Femur (tissue), 1 donor: ENCODE data around the gene NCK1.
"Not testable (repeated sequence)": the region's sequence is repeated elsewhere in the genome, so short reads cannot be mapped to it uniquely, and the experiment has no call there.

ENCODE experiments used
- DNase-seq: peaks from one replicate; pipeline ENCODE4 v3.0.0-alpha.2; 2017

NCK1 gene

DNA sequence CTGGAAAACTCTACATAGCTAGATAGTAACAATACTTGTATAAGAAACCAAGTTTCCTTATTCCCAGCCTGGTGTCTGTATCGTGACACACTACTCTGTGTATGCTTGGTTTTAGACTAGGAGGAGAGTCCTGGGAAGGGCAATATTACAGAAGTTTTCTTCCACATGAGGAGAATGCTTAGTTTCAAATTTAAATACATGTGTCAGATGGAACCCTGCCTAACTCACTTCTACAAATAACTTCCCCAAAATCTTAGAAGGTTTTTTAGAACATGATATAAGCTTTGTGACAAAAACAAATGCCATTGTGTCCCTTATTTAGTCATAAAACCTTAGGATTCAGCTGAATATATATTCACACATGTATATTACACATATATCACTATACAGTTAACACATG lies 88.6 kb downstream of the NCK1 start:
- no peak for DNase-seq

DNA sequence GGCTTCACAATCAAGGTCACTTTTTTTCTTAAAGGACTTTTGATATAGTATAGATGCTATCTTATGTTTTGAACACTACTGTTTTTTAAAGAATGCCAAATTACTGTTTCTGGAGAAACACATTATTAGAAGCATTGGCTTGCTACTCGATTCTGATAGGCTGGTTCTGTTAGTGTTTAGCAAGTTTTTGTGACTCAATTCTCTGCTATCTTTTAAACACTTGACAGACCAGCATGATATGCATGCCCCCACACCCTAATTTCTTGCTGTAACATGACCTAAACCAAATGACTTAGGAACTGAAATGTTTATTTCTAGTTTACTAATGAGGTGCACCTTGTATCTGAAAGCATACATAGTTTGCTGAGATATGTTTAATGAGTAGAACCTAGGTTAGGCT lies 90.3 kb downstream of the NCK1 start:
- no peak for DNase-seq

DNA sequence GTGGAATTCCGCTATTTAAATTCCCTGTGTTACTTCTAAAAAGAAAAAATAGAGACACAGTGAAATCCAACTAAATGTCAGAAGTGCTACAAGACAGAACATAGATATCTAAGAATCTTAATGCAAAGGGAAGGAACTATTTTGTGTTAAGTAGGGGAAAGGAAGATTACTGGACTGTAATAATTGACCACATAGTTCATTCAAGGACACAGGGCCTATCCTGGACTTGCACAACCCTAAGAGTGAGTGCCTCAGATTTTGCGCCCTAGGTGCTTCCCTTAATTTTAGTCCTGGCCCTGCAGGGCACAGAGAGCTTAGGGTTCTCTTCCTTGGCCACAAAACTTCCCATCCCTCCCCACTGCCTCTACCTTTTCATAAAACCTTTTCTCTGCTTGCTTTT lies 92.2 kb downstream of the NCK1 start:
- DNase-seq = no peak

DNA sequence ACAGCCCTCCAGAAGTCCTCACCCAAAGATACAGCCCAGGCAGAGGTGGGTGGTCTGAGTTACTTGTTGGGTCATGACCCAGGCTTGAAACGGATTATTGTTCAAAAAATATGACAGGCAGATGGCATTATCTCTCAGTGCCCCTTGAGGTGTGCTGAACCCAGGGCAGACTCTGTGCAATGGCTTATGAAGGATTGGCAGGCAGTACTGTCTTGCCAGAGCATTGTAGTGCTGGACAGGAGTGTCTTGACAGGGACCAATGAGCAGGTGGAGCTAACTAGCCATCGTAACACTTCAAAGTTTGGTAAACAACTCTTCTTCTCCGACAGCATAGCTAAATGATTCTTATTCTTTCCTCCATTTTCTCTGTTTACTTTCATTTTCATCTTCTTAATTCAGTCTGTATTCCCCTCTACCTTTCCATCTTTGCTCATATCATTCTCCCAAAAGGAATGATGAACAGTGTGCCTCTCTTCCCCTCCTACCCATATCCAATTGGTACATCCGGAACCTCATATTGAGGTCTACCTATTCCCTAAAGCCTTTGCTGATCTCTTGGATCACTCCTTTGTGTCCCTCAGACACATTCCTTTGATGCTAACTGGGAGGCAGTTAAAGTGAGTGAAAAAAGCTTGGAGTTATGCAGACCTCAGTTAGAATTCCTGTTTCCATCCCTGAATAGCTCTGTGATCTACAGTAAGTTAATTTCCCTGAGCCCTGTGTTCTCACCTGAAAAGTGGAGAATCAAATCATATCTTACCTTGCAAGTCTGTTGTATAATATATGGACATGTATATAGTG lies 93.2 kb downstream of the NCK1 start:
- DNase-seq = no peak

DNA sequence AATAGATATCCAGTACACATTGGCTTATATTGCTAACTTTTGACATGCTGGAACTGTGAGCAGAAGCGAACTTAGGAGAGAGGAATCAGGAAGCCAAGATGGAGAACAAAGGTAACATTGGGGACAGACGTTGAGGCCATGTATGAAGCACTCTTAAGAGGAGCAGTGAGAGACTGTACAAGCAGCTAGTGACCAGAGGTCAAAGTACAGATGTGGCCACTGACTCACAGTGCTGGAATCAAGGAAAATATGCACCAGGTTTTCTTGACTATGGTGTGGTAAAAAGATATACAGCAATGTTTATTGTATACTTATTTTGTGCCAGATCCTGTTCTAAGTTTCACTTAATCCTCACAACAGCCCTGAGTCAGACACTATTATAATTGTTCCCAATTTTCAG lies 93.8 kb downstream of the NCK1 start:
- no peak for DNase-seq

DNA sequence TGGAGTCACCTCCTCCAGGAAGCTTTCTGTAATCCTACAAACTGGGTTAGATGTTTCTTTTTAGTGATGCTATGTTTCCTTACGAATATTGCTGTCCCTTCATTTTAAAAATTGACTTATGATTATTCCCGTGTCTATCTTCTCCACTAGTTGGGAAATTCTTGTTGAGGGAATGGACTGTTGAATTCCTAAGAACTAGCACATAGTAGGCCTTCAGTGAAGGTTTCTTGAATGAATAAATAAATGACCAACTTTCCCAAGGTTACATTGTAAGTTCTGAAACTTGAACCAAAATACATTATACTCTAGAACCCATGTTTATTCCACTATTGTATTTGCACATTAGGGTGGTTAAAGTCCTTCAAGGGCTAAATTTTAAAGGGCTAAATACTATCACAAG lies 95.0 kb downstream of the NCK1 start:
- no peak for DNase-seq

DNA sequence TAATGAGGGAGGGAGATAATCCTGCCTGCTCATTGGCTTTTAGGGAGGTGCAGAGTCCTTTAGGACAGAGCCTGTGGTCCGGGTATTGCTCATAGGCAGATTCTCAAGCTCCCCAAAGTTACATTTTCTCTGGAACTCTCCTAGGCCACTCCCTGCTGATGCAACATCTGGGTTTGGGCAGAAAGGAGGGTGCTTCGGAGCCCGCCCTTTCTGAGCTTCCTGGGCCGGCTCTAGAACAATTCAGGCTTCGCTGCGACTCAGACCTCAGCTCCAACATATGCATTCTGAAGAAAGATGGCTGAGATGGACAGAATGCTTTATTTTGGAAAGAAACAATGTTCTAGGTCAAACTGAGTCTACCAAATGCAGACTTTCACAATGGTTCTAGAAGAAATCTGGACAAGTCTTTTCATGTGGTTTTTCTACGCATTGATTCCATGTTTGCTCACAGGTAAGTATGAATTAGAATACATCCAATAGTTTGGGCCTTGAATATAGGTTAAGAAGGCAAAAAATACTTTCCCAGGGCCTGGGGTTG lies 95.8 kb downstream of the NCK1 start, which contains the start of gene IL20RB:
IL20RB (plus strand) TSS at position 233 of the 538 bp plus-strand sequence; CDS start at position 364, 131 bp downstream.
- DNase-seq = no peak

DNA sequence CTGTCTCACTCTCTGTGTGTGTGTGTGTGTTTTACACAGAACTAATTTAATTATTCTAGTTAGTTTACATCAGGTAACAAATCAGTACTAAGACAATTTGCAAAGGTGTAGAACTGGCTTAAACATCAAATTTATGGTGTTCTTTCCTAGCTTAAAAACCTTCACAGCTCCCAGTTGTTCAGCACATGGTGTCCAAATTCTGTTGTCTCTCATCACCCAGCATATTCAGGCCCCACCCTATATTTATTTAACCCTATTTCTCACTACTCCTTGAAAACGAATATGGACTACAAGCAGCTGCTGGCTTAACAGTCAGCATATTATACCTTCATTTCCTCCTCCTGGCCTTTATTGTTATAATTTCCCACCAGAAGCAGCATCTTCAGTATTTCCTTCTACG lies 96.9 kb downstream of the NCK1 start:
- no peak for DNase-seq

DNA sequence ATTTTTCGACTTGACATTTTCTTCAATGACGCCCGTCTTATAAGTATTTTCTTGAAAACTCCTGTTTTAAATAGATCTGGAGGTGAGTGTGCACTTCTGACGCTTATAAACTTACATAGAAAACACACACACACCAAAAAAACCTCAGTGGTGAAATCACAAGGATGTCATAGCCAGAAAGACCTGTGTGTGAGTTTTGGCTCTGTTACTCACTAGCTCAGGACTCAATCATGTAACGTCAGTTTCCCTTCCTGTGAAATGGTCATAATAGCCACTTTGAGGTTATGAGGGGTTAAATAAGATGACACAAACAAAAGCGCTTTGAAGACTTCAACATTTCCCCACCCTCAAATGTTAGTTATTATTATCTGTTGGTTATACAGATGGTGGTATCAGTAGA lies 97.6 kb downstream of the NCK1 start:
- DNase-seq = no peak

DNA sequence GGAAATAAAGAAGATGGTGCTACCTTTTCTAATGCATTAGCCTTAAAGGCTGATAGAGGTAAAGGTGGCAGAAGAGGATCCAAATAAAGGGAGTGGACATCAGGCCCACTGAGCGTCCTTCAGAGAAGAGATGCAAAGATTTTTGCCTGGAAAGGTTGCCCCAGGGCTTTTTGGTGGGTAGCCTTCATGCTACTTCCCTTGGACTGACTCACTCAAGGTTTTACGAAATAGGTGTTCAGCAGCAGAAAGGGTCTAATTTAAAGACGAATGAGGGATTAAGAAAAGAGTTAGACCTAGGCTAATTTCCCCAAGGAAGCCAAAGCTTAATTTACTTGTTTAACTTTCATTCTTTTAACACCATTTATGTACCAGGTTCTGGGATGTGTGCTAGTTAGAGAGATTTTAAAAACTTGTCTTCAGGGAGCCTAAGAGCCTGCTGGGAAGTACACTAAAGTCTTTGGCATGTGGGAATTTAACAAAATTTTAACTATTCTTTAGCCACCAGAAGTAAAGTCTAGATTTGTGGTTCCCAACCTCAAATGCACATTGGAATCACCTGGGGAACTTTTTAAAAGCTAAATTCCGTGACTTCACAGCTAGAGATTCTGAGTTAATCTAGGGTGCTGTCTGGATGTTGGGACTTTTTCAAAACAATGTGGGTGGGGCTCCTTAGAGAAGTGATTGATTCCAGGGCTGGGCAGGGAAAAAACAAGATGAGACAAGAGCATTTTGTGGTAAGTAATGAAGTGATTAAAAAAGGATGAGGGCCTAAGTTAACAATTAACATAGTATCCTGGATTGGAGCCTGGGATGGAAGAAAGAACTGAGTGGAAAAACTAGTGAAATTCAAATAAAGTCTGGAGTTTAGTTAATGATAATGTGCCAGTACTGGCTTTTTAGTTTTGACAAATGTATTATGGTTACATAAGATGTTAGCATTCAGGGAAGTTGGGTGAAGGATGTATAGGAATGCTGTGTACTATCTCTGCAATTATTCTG lies 99.1 kb downstream of the NCK1 start:
- DNase-seq = no peak

DNA sequence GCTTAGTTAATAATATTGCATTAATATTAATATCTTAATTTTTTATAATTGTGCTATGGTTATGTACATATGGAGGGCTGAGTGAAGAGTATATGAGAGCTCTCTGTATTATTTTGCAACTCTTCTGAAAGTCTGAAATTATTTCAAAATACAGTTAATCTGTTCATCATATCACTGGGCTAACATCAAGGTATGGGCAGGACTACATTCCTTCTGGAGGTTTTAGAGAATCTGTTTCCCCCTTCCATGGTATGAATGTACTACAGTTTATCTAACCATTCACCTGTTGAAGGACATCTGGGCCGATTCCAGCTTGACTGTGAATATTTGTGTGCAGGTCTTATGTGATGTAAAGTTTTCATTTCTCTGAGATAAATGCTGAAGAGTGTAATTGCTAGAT lies 100.9 kb downstream of the NCK1 start:
- DNase-seq = no peak

DNA sequence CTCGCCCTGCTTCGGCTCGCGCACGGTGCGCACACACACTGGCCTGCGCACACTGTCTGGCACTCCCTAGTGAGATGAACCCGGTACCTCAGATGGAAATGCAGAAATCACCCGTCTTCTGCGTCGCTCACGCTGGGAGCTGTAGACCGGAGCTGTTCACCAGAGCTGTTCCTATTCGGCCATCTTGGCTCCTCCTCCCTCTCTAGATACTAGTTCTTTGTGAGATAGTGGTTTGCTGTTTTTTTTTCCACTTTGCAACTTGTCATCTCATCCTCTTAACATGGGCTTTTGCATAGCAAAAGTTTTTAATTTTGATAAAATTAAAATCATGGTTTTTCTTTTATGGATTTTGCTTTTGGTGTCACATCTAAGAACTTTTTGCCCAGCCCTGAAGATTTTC lies 107.5 kb downstream of the NCK1 start:
- DNase-seq = not testable (repeated sequence)

DNA sequence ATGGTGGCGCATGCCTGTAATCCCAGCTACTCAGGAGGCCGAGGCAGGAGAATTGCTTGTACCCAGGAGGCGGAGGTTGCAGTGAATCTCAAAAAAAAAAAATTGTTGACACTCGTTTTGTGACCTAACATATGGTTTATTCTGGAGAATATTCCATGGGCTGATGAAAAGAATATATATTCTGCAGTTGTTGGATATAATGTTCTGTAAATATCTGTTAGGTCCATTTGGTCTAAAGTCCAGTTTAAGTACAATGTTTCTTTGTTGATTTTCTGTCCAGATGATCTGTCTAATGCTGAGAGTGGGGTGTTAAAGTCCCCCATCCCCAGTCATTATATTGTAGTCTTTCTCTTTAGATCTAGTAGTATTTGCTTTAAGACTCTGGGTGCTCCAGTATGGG lies 111.3 kb downstream of the NCK1 start:
- no peak for DNase-seq

DNA sequence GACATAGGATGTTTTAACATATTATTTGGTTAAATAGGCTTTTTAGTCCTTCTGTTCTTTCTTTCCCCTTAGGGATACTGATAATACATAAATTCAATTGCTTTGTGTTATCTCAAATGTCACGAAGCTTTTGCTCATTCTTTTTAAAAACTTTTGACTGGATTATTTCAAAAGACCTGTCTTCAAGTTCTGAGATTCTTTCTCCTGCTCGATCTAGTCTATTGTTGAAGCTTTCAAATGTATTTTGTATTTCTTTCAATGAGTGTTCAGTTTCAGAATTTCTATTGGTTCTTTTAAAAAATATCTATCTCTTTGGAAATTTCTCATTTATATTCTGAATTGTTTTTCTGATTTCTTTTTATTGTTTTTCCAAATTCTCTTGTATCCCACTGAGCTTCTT lies 112.7 kb downstream of the NCK1 start:
- DNase-seq = no peak

DNA sequence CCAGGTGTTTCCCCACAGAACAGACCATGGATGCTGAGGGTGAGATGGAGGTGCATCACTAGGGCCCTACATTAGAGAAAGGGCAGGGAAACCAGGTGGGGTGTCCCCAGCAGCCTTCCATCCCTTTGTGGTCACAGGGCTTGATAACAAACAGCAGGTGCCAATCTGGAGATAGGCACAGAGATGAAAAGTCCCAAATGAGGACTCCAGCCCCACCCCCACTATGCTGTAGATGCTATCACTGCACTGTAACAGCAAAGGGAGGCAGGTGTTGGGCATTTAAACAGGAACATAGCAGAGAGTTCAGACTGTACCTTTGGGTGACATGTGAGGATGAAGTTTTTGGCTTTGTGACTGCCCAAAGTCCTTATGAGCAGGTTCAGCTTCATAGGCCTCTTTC lies 117.2 kb downstream of the NCK1 start:
- no peak for DNase-seq

DNA sequence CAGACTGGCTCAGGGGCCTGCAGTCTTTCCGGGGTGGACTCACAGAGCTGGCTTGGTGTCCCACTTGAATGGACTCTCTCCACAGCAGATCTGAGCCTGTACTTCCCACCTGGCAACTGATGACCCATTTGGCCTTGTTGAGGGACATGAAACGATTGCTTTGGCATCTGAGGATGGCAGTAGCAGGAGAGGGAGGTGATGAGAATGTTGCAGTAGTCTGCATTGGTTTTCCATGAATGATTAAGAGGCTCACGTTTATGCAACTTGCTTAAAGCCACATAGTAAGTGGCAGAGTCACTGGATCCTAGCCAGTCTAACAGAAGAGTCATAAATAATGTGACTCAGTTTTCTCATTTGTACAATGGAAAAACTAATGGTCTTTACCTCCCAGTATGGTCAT lies 117.7 kb downstream of the NCK1 start:
- DNase-seq = no peak

DNA sequence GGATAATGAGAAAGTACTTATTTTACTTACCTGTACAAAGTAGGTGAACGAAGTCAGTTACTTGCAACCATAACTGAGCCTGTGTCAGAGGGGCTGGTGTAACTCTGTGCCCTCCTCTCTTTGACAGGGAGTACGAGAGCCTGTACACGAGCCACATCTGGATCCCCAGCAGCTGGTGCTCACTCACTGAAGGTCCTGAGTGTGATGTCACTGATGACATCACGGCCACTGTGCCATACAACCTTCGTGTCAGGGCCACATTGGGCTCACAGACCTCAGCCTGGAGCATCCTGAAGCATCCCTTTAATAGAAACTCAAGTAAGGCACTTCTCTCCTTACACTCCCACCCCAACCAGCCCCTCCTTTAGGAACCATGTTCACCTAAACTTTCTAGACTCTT lies 120.0 kb downstream of the NCK1 start:
- DNase-seq = no peak

DNA sequence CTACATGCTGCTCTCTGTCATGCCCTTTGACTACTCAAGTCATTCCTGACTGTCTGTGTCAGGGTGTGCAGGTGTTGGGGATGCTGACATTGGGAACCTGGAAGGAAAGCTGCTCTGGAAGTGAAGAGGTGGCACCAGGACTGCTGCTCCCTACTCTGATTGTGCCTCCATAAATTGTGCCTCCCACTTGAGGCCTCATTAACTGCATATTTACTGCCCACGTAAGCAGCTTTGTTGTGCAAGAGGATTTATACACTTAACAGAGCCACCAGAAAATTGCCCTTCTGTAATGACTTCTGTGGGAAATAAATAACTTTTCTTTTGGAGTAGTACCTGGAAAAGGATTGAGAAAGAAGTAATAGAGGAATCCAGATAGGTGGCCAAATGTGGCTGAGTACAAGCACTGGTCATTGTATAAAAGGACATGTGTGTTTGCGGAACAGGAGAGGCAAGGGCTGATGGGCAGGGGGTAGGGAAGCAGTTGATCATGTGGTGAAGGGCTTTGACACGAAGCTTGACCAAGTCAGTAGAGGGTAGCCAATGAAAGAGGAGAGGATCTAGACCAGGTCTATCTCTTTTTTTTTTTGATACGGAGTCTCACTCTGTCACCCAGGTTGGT lies 120.6 kb downstream of the NCK1 start:
- DNase-seq = no peak

DNA sequence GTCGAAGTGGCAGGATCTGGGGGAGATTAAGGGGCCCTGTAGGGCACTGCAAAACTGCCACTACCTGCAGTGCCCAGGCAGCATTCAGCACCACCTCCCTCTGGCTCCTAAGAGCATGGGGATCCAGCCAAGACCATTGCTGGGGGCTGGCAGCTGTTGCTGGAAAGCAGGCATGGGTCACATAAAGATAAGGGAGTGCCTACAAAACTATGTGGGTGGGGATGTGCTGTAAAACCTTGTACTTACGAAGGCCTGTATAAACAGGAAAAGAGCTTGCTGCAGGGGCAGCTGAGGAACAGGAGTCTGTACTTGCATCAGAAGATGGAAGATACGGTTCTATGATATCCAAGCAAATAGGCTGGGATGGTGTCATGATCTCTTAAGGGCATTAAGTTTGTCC lies 122.8 kb downstream of the NCK1 start:
- no peak for DNase-seq

DNA sequence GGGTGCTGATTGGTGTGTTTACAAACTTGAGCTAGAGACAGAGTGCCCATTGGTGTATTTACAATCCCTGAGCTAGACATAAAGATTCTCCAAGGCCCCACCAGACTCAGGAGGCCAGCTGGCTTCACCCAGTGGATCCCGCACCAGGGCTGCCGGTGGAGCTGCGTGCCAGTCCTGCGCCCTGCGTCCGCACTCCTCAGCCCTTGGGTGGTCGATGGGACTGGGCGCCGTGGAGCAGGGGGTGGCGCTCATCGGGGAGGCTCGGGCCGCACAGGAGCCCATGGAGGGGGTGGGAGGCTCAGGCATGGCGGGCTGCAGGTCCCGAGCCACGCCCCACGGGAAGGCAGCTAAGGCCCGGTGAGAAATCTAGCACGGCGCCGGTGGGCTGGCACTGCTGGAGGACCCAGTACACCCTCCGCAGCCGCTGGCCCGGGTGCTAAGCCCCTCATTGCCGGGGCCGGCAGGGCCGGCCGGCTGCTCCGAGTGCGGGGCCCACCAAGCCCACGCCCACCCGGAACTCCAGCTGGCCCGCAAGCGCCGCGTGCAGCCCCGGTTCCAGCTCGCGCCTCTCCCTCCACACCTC lies 125.5 kb downstream of the NCK1 start:
- DNase-seq = not testable (repeated sequence)

DNA sequence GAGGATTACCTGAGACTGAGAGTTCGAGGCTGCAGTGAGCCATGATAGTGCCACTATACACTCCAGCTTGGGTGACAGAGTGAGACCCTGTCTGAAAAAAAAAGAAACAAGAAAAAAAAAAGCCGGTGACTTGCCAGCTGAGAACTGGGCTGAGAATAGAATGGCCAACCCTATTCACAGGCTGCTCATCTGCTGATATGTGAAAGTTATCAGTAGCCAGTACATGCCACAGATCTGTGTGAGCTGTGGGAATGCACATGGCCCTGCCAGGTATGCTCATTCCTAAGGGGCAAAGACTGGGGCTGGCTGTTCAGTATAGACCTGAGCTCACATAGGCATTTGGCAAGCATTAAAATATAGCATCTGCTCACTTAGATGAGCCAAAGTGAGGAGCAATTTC lies 126.6 kb downstream of the NCK1 start:
- no peak for DNase-seq

DNA sequence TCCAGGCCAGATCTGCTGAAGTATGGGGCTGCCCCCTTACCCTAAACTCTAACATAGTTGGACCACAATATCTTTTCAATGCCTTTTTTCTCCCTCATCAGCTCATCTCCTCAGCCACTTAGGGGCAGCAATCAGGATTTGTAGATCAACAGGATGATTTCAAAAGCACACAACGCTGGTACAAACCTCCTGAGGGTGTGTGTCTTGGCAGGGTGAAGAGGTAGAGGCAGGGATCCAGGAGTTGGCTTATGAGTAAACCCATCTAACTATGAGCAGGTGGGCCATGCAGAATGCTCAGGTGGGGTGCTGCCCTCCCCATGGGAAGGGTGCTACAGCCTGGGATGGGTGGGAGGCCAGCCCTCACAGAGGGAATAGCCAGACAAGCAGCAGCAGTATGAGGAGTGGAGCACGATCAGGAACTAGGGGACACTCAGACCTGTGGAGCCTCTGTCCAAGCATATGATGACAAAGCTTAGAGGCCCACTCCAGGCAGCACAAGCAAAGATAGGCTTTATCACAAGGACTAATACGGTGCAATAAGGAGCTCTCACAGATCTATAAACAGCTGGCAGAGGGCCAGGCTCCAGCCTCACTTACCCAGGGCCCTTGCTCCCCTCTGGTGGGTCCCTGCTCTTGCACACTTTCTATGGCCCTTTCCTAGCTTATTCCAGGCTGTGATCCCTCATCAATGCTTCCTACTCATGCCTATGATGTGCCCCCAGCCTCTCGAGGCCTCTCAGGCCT lies 127.9 kb downstream of the NCK1 start:
- no peak for DNase-seq
